Measurements from ENCODE around the gene NECTIN2. TPM values are rescaled to one million over a fixed set of nuclear protein-coding genes. Genes with fewer than 3 reads are reported as not detected.

Gene NECTIN2
- total RNA-seq, 1 experiment from 2014 or later, result 96.3 TPM

- no peaks in the 10 kb centered on the region for H3K4me1 ChIP-seq (ENCODE audit: control insufficient read depth in 1 of 2, insufficient read depth in 2 of 2, low read length in 2 of 2)
- no peak overlapping the region for H3K27ac ChIP-seq (ENCODE audit: low read depth, low read length)
- ChIA-PET CTCF (no interaction called here), POLR2A (no interaction called here), RAD21 (ENCODE audit: low non-redundant PET in 1 of 2, low total read pairs in 2 of 2, uncharacterized antibody in 2 of 2, unreplicated experiment in 2 of 2) (no interaction called here)
- no peaks in the 10 kb centered on the region for H4K20me1 ChIP-seq (ENCODE audit: insufficient read depth)
- TF ChIP-seq CBX3 (IDR thresholded peaks at IDR 0.05; ENCODE audit: low read depth) (no peak), TCF7L2 (IDR thresholded peaks at IDR 0.05; ENCODE audit: borderline replicate concordance, extremely low read depth, insufficient read depth, insufficient read length) (no peak), FOSL1 (IDR thresholded peaks at IDR 0.05; ENCODE audit: low read depth) (no peak), SRF (IDR thresholded peaks at IDR 0.05; ENCODE audit: low read depth) (no peak), SIN3A (IDR thresholded peaks at IDR 0.05; ENCODE audit: low read depth) (no peak), ZBTB33 (IDR thresholded peaks at IDR 0.05; ENCODE audit: extremely low read depth, insufficient replicate concordance, low read length) (no peak), ATF3 (IDR thresholded peaks at IDR 0.05) (no peak), EZH2phosphoT487 (IDR thresholded peaks at IDR 0.05; ENCODE audit: borderline replicate concordance) (no peak), MAX (IDR thresholded peaks at IDR 0.05) (no peak), ZFX (IDR thresholded peaks at IDR 0.05) (no peak), POLR2A (IDR thresholded peaks at IDR 0.05; ENCODE audit: borderline replicate concordance, extremely low read depth, insufficient read depth, insufficient read length) (no peak), REST (IDR thresholded peaks at IDR 0.05; ENCODE audit: low read depth) (no peak), POLR2AphosphoS5 (IDR thresholded peaks at IDR 0.05; ENCODE audit: low read depth, low read length) (no peak), YY1 (IDR thresholded peaks at IDR 0.05; ENCODE audit: extremely low read depth, insufficient replicate concordance, low read depth, low read length) (no peak), CTCF (IDR thresholded peaks at IDR 0.05 in 2 of 3, conservative IDR thresholded peaks at IDR 0.05 in 1 of 3; ENCODE audit: borderline replicate concordance in 1 of 3, insufficient read depth in 1 of 3, low read depth in 2 of 3, low read length in 2 of 3) (no peak), CEBPB (IDR thresholded peaks at IDR 0.05; ENCODE audit: low read depth) (no peak)
- DNase-seq (ENCODE audit: low read depth, low spot score), result no peak
- no peaks in the 10 kb centered on the region for H3K9me3 ChIP-seq (ENCODE audit: control insufficient read depth in 1 of 2, insufficient read depth in 1 of 2, low read depth in 1 of 2, low read length in 2 of 2)
- H3K79me2 ChIP-seq (ENCODE audit: insufficient read depth, low read length), result no peaks in the 10 kb centered on the region
- no peaks in the 10 kb centered on the region for H3K9me2 ChIP-seq (ENCODE audit: insufficient read depth)
- no peak overlapping the region for H2AFZ ChIP-seq (ENCODE audit: low read depth, low read length, poor library complexity, severe bottlenecking)
- no peaks in the 10 kb centered on the region for H3K27me3 ChIP-seq (ENCODE audit: insufficient read depth, low read length)
- ATAC-seq, result no peak
- peaks cover 37 to 38% of the 10 kb centered on the region in 2 experiments for H3K36me3 ChIP-seq (ENCODE audit: control insufficient read depth in 1 of 2, insufficient read depth in 2 of 2, low read length in 2 of 2)
- no TSS peak for BruUV-seq (replicated peaks)
- no peak overlapping the region for H3K9ac ChIP-seq (ENCODE audit: low read length)
- no peak overlapping the region for H3K4me3 ChIP-seq (replicated peaks in 1 of 2; ENCODE audit: low read depth in 1 of 2, low read length in 2 of 2)
- intact Hi-C loops (cut with micrococcal nuclease), result no loop called here
- no peak overlapping the region for H3K4me2 ChIP-seq (ENCODE audit: low read length)
Measured at GRCh38 chr19:44874317-44874716, 28.2 kb downstream of the NECTIN2 start.
